Stimulated activated naive CD8-positive, alpha-beta T cell treated with anti-CD3 and anti-CD28 coated beads, Interleukin-15, amount 100 ng/mL, for 72 hours (primary cell): ENCODE measurements around the gene NCOA5.

Source experiments
- ATAC-seq: fragments of 150-1000 bp; cut with Tn5 transposase; 2 replicates; pipeline ENCODE4 v1.10.0; 2021; ENCODE audit warnings: mild to moderate bottlenecking, moderate library complexity
- DNase-seq, 2 donors: peaks; one replicate each; pipeline ENCODE4 v3.0.0; 2021 to 2022
- H3K27ac Mint-ChIP-seq, 2 donors: one replicate each; pipeline ENCODE4 v1.8.0; 2022; ENCODE audit warnings: mild to moderate bottlenecking in 2 of 2, mixed read lengths in 2 of 2, moderate library complexity in 2 of 2
- H3K27me3 Mint-ChIP-seq: one replicate; pipeline ENCODE4 v1.8.0; 2022; ENCODE audit warnings: mixed read lengths
- H3K4me1 Mint-ChIP-seq: one replicate; pipeline ENCODE4 v1.8.0; 2022; ENCODE audit warnings: mild to moderate bottlenecking, mixed read lengths
- H3K4me3 Mint-ChIP-seq, 2 donors: one replicate each; pipeline ENCODE4 v1.8.0; 2022; ENCODE audit warnings: mild to moderate bottlenecking in 2 of 2, mixed read lengths in 2 of 2, moderate library complexity in 1 of 2
- H3K9me3 Mint-ChIP-seq, 2 donors: one replicate each; pipeline ENCODE4 v1.8.0; 2022; ENCODE audit warnings: mixed read lengths in 2 of 2

Gene NCOA5

DNA sequence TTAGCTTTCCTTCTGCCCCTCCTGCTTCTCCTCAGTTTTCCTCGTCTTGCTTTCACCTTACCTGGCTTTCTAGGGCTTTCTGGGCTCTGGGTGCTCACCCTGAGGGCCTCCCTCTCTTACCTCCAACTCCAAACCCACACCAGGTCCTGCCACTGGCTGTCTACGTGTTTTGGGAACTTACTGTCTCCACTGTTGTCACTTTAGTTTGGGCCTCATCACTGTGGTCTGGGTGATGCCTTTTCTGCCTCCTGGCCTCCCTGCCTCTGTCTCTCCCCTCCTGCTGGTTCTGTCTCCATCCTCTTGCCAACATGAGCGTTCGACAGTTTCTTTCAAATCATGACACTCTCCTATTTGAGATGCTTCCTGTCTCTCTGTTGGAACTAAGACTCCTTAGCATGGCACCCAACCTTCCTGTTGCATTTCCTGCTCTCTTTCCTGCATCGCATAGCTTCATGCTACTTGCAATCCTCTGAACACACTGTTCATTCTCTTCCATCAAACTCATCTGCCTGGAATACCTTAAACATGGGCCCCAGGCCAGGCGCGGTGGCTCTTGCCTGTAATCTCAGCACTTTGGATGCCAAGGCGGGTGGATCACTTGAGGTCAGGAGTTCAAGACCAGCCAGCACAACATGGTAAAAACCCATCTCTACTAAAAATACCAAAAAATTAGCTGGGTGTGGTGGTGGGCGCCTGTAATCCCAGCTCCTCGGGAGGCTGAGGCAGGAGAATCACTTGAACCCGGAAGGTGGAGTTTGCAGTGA is 33.9 kb upstream of the NCOA5 start:
- peaks cover 7% of the 10 kb centered on the region for H3K4me1 Mint-ChIP-seq
- H3K4me3 Mint-ChIP-seq = no peak overlapping the region
- ATAC-seq (no peak), DNase-seq (no peak)
- no peaks in the 10 kb centered on the region for H3K27me3 Mint-ChIP-seq
- H3K9me3 Mint-ChIP-seq = no peaks in the 10 kb centered on the region
- no peak overlapping the region for H3K27ac Mint-ChIP-seq

DNA sequence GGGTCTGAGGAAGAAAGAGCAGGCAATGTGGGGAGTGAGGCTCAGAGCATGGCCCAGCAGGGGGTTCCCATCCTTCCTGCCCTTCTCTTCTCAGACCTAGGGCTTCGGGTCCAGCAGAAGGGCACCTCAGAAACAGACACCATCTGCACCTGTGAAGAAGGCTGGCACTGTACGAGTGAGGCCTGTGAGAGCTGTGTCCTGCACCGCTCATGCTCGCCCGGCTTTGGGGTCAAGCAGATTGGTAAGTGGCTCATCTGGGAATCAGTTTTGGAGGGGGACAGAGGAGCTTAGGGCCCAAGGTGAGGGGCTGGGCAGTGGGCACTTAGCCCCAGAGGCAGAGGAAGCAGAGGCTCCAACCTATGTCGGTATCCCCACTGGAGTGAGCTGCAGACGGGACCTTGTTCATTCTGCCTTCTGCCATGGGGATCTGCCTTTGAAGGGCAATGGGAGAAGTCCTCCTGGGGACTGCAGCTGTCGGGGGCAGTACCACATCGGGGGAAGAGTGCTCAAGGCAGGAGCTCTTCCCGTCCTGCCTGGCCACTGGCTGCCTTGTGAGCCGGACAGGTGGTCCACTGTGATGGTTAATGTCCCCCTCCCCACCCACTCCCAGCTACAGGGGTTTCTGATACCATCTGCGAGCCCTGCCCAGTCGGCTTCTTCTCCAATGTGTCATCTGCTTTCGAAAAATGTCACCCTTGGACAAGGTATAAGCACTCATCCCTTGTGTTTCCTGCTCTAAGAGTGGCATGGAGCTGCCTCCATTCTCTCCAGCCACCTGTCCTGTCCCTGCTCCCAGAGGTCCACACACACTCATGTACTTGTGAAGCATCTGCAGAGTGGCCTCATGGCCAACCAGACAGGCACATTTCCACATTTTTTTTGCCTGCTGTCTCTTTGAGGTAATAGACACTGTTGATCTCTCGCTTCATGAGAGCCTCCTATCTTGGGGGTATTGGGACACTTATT is 33.0 kb upstream of the NCOA5 start:
- ATAC-seq = no peak
- H3K4me3 Mint-ChIP-seq = no peak overlapping the region
- no peaks in the 10 kb centered on the region for H3K9me3 Mint-ChIP-seq
- DNase-seq = no peak
- peaks cover 7% of the 10 kb centered on the region for H3K27me3 Mint-ChIP-seq
- no peak overlapping the region for H3K27ac Mint-ChIP-seq
- peaks cover 15% of the 10 kb centered on the region for H3K4me1 Mint-ChIP-seq

DNA sequence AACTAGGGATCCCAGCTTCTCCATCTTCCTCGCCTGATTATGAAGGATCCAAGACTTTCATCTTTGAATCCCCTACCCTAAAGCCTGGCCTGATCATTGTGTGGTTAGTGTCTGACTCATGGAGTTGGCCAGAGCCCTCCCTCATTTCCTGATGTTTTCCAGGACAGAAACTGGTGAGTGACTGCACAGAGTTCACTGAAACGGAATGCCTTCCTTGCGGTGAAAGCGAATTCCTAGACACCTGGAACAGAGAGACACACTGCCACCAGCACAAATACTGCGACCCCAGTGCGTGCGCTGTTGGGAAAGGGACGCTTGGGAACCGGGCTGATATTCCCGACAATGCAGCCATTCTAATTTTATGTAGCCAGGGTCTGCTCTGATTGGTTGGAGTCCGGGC is 32.3 kb upstream of the NCOA5 start:
- Mint-ChIP-seq H3K27me3 (peaks cover 8% of the 10 kb centered on the region), H3K4me3 (no peak overlapping the region), H3K4me1 (peaks cover 19% of the 10 kb centered on the region), H3K27ac (no peak overlapping the region), H3K9me3 (no peaks in the 10 kb centered on the region)
- ATAC-seq = no peak
- no peak for DNase-seq

DNA sequence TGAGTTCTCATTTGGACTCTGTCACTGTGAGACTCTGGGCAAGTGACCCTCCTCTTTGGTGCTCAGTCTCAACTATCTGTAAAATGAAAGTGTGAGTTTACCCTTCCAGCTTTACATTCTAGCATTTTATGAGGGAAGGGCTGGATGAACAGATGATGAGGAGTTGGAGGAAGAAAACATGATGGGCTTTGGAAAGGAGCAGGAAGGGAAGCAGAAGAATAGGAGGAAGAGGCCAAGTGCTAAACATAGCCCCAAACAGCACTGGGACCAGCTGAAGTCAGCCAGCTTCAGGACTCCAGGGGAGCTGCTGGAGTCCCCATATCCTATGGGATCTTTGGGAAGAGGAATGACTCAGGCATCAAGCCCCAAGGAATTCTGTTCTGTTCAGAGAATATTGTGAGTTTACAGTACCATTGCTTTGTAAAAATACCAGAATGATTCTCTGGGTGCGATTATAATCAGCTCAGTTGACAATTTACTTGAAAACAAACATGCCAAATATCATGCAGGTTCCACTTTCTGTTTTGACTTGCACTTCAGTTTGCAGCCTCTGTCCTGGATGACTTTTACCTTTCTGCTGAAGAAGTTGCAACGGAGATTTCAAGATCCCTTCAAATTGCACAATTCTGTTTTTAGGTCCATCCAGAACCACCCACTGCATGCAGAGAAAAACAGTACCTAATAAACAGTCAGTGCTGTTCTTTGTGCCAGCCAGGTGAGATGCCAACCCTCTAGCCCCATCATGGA is 31.6 kb upstream of the NCOA5 start:
- ATAC-seq (no peak), DNase-seq (no peak)
- peaks cover 19% of the 10 kb centered on the region for H3K4me1 Mint-ChIP-seq
- H3K4me3 Mint-ChIP-seq = no peak overlapping the region
- peak overlapping the region in 1 of 2 donors; percentile 54 for H3K27ac Mint-ChIP-seq
- peaks cover 8% of the 10 kb centered on the region for H3K27me3 Mint-ChIP-seq
- H3K9me3 Mint-ChIP-seq = no peaks in the 10 kb centered on the region

DNA sequence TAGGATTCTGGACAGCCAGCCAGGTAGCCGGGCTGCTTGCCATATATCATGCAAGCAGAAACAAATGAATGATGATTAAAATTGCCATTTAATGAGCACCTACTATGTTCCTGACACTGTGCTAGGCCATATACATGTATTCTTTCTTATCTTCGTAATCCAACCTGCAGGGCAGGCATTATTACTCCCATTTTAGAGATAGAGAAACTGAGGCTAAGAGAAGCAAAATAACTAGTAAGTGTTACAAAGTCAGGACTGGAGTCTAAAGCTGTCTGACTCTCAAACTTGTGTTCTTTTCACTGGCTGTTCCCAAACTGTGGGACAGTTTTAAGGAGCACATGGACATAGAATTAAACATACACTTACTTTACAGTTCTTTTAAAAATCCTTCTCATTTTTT is 30.4 kb upstream of the NCOA5 start:
- H3K27ac Mint-ChIP-seq = no peak overlapping the region
- peaks cover 19% of the 10 kb centered on the region for H3K4me1 Mint-ChIP-seq
- H3K4me3 Mint-ChIP-seq = no peak overlapping the region
- DNase-seq (no peak), ATAC-seq (no peak)
- no peaks in the 10 kb centered on the region for H3K9me3 Mint-ChIP-seq
- peaks cover 18% of the 10 kb centered on the region for H3K27me3 Mint-ChIP-seq

DNA sequence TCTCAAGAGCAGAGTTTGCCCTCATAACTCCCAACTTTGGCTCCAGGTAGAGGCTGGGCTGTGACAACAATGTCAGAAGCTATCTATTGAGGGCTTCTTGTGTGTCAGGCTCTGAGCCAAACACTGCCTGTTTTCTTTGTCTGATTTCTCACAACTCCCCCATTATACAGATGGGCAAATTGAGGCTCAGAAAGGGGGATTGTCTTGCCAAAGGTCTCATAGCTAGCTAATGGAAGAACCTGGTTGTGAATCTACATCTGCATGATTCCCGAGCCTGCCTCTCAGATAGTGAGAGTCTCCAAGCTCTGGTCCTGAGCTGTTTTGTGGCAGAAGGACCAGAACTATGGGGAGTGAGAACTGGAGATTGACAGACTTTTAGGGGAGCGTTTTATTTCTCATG is 29.8 kb upstream of the NCOA5 start:
- no peak for ATAC-seq
- DNase-seq = no peak
- peak overlapping the region in 1 of 2 donors; percentile 97 for H3K4me3 Mint-ChIP-seq
- no peak overlapping the region for H3K27ac Mint-ChIP-seq
- H3K27me3 Mint-ChIP-seq = peaks cover 24% of the 10 kb centered on the region
- H3K9me3 Mint-ChIP-seq = no peaks in the 10 kb centered on the region
- H3K4me1 Mint-ChIP-seq = peaks cover 19% of the 10 kb centered on the region

DNA sequence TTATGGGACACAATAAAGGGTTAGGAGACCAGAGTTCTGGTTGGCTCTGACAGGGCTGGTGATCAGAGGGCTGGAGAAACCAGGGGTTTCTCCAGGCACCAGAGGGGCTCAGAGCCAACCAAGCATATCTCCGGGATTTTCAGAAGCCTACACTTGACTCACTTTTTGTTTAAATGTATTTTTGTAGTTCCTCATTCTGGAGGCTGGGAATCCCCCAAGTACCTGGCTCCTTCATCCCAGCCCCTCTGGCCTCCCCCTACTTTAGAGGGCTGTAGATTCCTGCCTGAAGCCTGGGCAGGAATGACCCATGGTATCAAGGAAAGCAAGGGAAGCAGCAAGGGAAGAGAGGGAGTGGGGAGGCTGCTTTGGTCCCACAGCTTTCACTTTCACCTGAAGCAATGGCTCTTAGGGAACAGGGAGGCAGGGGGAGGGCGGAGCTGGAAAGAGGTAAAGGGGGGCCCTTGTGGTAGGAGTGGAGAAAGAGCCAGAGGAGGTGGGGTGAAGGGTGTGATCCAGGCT is 29.3 kb upstream of the NCOA5 start:
- DNase-seq (no peak), ATAC-seq (no peak)
- no peak overlapping the region for H3K27ac Mint-ChIP-seq
- peaks cover 19% of the 10 kb centered on the region for H3K4me1 Mint-ChIP-seq
- H3K27me3 Mint-ChIP-seq = peaks cover 28% of the 10 kb centered on the region
- no peaks in the 10 kb centered on the region for H3K9me3 Mint-ChIP-seq
- peak overlapping the region; percentile 97 to 99 for H3K4me3 Mint-ChIP-seq

DNA sequence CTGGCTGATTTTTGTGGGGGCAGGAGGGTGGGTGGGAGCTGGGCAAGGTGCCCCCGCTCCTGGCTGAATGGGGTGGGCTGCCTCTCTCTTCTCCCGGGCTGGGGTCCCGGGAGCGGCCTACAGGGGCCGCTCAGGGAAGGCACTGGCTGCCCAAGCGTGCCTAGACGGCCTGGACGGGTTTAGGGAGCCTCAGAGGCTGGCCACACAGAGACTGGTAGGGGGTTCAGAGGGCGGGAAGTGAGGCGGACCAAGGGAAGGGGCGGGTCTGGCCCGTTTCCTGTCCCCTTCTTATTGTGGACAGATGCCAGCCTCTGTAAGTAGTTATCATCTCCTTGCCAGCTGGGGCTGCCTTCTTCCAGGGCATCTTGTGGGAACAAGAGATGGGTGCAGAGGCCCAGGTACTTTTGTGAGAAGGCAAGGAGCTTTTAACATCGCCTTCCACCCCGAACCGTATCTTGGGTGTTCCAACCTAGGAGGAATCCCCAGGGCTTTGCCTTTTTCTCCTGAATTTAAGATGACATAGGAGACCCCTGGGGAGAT is 28.8 kb upstream of the NCOA5 start:
- DNase-seq (peak in 1 of 2 donors; percentile 9), ATAC-seq (peak; percentile 78)
- Mint-ChIP-seq H3K9me3 (no peaks in the 10 kb centered on the region), H3K27ac (no peak overlapping the region), H3K4me3 (peak overlapping the region; percentile 97 to 99), H3K27me3 (peaks cover 34% of the 10 kb centered on the region), H3K4me1 (peaks cover 19% of the 10 kb centered on the region)

DNA sequence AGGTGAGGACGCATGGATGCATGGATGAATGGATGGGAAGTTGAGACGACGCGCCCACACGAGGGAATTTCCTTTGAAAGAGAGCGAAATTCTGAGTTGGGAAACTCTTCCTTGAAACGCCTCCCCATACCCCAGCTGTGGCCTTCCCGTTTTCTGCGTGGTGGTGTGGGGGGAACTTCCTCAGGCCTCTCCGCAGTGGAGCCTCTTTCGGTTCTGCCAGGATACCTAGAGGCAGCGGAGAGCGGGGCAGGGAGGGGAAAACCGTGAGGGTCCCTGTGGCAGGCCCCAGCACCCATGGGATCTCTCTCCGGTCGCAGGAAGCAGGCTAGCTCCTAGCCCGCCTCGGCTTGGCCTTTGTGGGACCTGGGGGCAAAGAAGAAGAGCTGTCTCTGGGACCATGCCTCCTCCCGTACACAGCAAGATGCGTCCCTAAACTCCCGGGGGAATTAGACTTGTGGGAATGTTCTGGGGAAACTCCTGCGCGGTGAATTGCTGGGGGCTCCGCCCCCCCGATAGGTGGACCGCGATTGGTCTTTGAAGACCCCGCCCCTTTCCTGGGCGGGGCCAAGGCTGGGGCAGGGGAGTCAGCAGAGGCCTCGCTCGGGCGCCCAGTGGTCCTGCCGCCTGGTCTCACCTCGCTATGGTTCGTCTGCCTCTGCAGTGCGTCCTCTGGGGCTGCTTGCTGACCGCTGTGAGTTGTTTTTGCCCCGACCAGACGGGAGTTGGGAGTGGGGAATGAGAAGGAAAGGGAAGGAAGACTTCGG is 28.1 kb upstream of the NCOA5 start, which contains the start of gene CD40:
CD40 (plus strand) TSS at position 611 of the 764 bp plus-strand sequence; CDS start at position 641, 30 bp downstream.
- H3K9me3 Mint-ChIP-seq = no peaks in the 10 kb centered on the region
- peak within 1 kb of the TSS; percentile 46 to 86 for H3K27ac Mint-ChIP-seq
- peaks cover 39% of the 10 kb centered on the region for H3K27me3 Mint-ChIP-seq
- peaks cover 19% of the 10 kb centered on the region for H3K4me1 Mint-ChIP-seq
- ATAC-seq (peak; percentile 92), DNase-seq (peak; percentile 61 to 72)
- peak within 1 kb of the TSS; percentile 97 to 99 for H3K4me3 Mint-ChIP-seq

DNA sequence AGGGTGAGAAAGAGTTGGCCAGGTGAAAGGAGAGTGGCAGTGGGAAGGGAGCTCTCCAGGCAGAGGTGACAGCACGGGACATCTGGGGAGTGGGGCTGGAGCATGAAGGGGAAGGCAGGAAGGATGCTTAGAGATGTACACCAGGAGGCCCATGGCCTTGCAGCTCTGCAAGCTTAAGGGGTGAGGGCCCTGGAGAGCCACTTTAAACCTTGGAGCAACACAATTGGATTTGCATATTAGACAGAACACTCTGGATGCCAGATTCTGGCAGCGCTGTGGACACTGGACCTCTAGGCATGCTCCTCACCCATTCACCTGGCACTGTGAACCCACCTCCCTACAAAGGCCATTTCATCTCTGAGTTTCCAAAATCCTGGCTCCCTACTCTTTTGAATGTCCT is 24.7 kb upstream of the NCOA5 start:
- no peak overlapping the region for H3K4me3 Mint-ChIP-seq
- DNase-seq = no peak
- H3K27me3 Mint-ChIP-seq = peaks cover 40% of the 10 kb centered on the region
- H3K27ac Mint-ChIP-seq = no peak overlapping the region
- ATAC-seq = no peak
- H3K4me1 Mint-ChIP-seq = peaks cover 29% of the 10 kb centered on the region
- H3K9me3 Mint-ChIP-seq = no peaks in the 10 kb centered on the region

DNA sequence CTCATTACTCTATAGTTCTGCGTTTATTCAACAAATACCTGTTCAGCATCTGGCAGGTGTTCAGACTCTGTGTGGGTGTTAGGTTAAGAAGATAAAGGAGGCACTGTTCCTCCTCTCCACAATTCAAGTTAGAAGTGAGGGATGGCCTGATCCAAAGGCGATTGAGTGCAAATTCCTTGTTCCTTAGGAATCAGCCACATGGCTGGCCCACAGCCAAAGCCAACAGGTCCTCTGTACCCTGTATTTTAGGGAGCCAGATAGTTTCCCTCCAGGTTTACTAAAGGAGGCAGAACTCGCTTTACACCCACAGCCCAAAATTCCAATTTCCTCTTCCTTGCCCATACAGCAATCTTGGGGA is 23.3 kb upstream of the NCOA5 start:
- ATAC-seq (no peak), DNase-seq (no peak)
- H3K9me3 Mint-ChIP-seq = no peaks in the 10 kb centered on the region
- peaks cover 50% of the 10 kb centered on the region for H3K27me3 Mint-ChIP-seq
- peaks cover 17% of the 10 kb centered on the region for H3K4me1 Mint-ChIP-seq
- no peak overlapping the region for H3K4me3 Mint-ChIP-seq
- no peak overlapping the region for H3K27ac Mint-ChIP-seq

DNA sequence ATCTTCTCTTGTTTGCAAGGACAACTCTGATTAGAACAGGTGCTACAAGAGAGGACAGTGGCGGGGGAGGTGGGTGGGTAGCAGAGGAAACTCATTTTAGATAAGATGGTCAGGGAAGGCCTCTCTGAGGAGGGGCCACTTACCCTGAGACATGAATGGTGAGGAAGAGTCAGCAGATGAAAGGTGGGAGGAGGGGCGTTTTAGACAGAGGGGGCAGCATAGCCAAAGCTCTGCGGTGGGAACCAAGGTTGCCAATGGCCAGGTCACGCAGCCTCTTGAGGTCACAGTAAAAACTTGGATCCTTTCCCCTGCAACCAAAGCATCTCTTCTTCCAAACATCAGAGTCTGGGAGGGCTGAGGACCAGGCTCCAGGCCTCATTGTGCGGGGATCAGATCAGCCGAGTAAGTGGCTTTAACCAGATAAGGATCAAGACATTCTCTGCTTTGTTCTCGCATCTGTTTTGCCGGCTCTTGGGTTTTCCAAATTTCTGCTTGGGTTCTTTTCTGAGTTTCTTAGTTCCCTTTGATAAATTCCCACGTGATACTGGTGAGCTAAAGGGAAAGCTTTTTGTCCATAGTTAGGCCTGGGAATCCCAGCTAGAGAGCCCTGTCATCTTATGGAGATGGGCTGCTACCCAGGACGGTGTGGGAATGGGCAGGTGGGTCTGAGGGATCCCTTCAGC is 22.8 kb upstream of the NCOA5 start:
- DNase-seq = no peak
- H3K4me1 Mint-ChIP-seq = peaks cover 12% of the 10 kb centered on the region
- H3K9me3 Mint-ChIP-seq = no peaks in the 10 kb centered on the region
- no peak for ATAC-seq
- H3K27ac Mint-ChIP-seq = no peak overlapping the region
- peaks cover 50% of the 10 kb centered on the region for H3K27me3 Mint-ChIP-seq
- H3K4me3 Mint-ChIP-seq = no peak overlapping the region

DNA sequence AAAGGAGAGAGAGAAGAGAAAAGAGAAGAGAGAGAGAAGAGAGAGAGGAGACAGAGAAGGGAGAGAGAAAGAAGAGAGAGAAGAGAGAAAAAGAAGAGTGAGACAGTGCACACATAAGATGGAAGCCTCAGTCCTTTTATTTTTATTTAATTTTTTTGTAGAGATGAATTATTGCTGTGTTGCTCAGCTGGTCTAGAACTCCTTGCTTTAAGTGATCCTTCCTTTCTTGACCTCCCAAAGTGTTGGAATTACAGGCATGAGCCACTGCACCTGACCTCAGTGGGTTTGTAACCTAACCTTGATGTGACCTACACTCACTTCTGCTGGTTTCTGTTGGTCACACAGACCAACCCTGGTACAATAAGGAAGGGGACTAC is 22.1 kb upstream of the NCOA5 start:
- Mint-ChIP-seq H3K4me3 (no peak overlapping the region), H3K4me1 (peaks cover 9% of the 10 kb centered on the region), H3K27me3 (peaks cover 57% of the 10 kb centered on the region), H3K9me3 (no peaks in the 10 kb centered on the region), H3K27ac (no peak overlapping the region)
- ATAC-seq = no peak
- DNase-seq = no peak
